Right kidney (tissue), 1 donor: ENCODE data around the gene KRT40.
A peak's percentile ranks its signal among the peaks of the same experiment; 100 is the strongest.

Source experiments
- DNase-seq: peaks from one replicate; pipeline ENCODE4 v3.0.0-alpha.2; 2016

Gene KRT40

GRCh38 chr17:40951011-40951622 lies 33.0 kb downstream of the KRT40 start:
- DNase-seq, result no peak

GRCh38 chr17:40950176-40950575 lies 34.0 kb downstream of the KRT40 start:
- no peak for DNase-seq

- DNase-seq, result peak; percentile 48
Measured at GRCh38 chr17:40949418-40949817, 34.7 kb downstream of the KRT40 start.

GRCh38 chr17:40947929-40948328 lies 36.2 kb downstream of the KRT40 start:
- no peak for DNase-seq

GRCh38 chr17:40945414-40945813 lies 38.7 kb downstream of the KRT40 start:
- DNase-seq, result no peak

GRCh38 chr17:40944531-40944930 lies 39.6 kb downstream of the KRT40 start:
- DNase-seq, result no peak

- no peak for DNase-seq
Measured at GRCh38 chr17:40942553-40942952, 41.6 kb downstream of the KRT40 start.

- DNase-seq, result no peak
Measured at GRCh38 chr17:40940266-40940665, 43.9 kb downstream of the KRT40 start.

- DNase-seq, result no peak
Measured at GRCh38 chr17:40938981-40939380, 45.1 kb downstream of the KRT40 start.

- DNase-seq, result no peak
Measured at GRCh38 chr17:40937384-40937819, 46.7 kb downstream of the KRT40 start, which contains the start of gene KRT23. KRT23 (minus strand) TSS chr17:40937646; CDS start chr17:40936603, 1,043 bp downstream.

GRCh38 chr17:40936976-40937375 lies 47.1 kb downstream of the KRT40 start:
- DNase-seq, result no peak

GRCh38 chr17:40936437-40936971 lies 47.6 kb downstream of the KRT40 start:
- no peak for DNase-seq

GRCh38 chr17:40935624-40936023 lies 48.5 kb downstream of the KRT40 start:
- no peak for DNase-seq

GRCh38 chr17:40932608-40933007 lies 51.5 kb downstream of the KRT40 start:
- DNase-seq, result no peak

- no peak for DNase-seq
Measured at GRCh38 chr17:40931311-40931710, 52.8 kb downstream of the KRT40 start.
